Epithelial cell of proximal tubule (primary cell): ENCODE measurements around the gene CYB561D1. TPM values are rescaled to one million over a fixed set of nuclear protein-coding genes. Genes with fewer than 3 reads are reported as not detected.

ENCODE experiments used
- DNase-seq: peaks from one replicate; pipeline ENCODE4 v3.0.0-alpha.2; 2011; ENCODE audit warnings: low read depth
- H3K4me3 ChIP-seq: 2 replicates; pipeline ENCODE4 v1.5.1; 2011; ENCODE audit warnings: low read depth, mild to moderate bottlenecking, low read length
- CTCF ChIP-seq: conservative IDR thresholded peaks from 2 replicates; pipeline ENCODE4 v1.5.1; 2012; ENCODE audit warnings: low read depth, mild to moderate bottlenecking, low read length
- total RNA-seq: library from RNA; depleted of rRNA; stranded (reverse); fragments of >200 nt; gene quantifications from 2 replicates; pipeline ENCODE4 v1.2.3, GENCODE V29; 2015

The CYB561D1 gene
- total RNA-seq, 1 donor from 2014 or later: 3.6 TPM

- H3K4me3 ChIP-seq: no peak overlapping the region
- DNase-seq: no peak
- TF ChIP-seq CTCF: no peak
These were observed 7.1 kb downstream of the CYB561D1 start for GRCh38 chr1:109500941-109501381.

- no peak overlapping the region for H3K4me3 ChIP-seq
- no peak for DNase-seq
- TF ChIP-seq CTCF: no peak
These were observed 7.9 kb downstream of the CYB561D1 start for GRCh38 chr1:109501644-109502363.

- no peak for TF ChIP-seq CTCF
- DNase-seq: no peak
- no peak overlapping the region for H3K4me3 ChIP-seq
These were observed 8.5 kb downstream of the CYB561D1 start for GRCh38 chr1:109502364-109502851.

GRCh38 chr1:109503935-109504334, 10.0 kb downstream of the CYB561D1 start:
- no peak overlapping the region for H3K4me3 ChIP-seq
- no peak for DNase-seq
- no peak for TF ChIP-seq CTCF

- TF ChIP-seq CTCF: no peak
- no peak overlapping the region for H3K4me3 ChIP-seq
- no peak for DNase-seq
These were observed 11.1 kb downstream of the CYB561D1 start for GRCh38 chr1:109504974-109505373.

- H3K4me3 ChIP-seq: no peak overlapping the region
- no peak for DNase-seq
- no peak for TF ChIP-seq CTCF
These were observed 14.3 kb downstream of the CYB561D1 start for GRCh38 chr1:109508001-109508872.
